MCF 10A (cell line): ENCODE data around the gene BARX2. TPM values are rescaled to one million over a fixed set of nuclear protein-coding genes. Genes with fewer than 3 reads are reported as not detected.

Source experiments
- BruUV-seq: library from RNA; stranded (reverse); fragments of 400-500 nt; replicated peaks from 2 replicates; lab custom pipeline; 2021; lab: Mats Ljungman, UMichigan
- CTCF ChIA-PET: fragments of 300-600 bp; sonication (Branson Sonifier 250); formaldehyde crosslinking; extraction: SDS; loops from one replicate; lab custom pipeline; 2021; ENCODE audit warnings: antibody characterized with exemption, inconsistent platforms; lab: Yijun Ruan, JAX
- POLR2A ChIA-PET: fragments of 300-600, 350-650 bp; sonication (Branson Sonifier 250); formaldehyde crosslinking; extraction: SDS; loops from one replicate; lab custom pipeline; 2020; ENCODE audit warnings: antibody characterized with exemption, inconsistent platforms; lab: Yijun Ruan, JAX
- DNase-seq: peaks from one replicate; pipeline ENCODE4 v3.0.0-alpha.2; 2018; ENCODE audit not compliant: unreplicated experiment
- H3K27ac Mint-ChIP-seq: one replicate; pipeline ENCODE4 v1.8.0; 2022; ENCODE audit warnings: mild to moderate bottlenecking, low read depth, mixed read lengths; ENCODE audit not compliant: unreplicated experiment
- H3K27me3 Mint-ChIP-seq: one replicate; pipeline ENCODE4 v1.8.0; 2022; ENCODE audit warnings: mixed read lengths; ENCODE audit not compliant: insufficient read depth, unreplicated experiment
- H3K36me3 Mint-ChIP-seq: one replicate; pipeline ENCODE4 v1.8.0; 2022; ENCODE audit warnings: mild to moderate bottlenecking, moderate library complexity, mixed read lengths; ENCODE audit not compliant: insufficient read depth, unreplicated experiment
- H3K4me1 Mint-ChIP-seq: one replicate; pipeline ENCODE4 v1.8.0; 2022; ENCODE audit warnings: mixed read lengths; ENCODE audit not compliant: insufficient read depth, unreplicated experiment
- H3K4me3 Mint-ChIP-seq: one replicate; pipeline ENCODE4 v1.8.0; 2022; ENCODE audit warnings: mild to moderate bottlenecking, moderate library complexity, mixed read lengths; ENCODE audit not compliant: unreplicated experiment
- H3K9me3 Mint-ChIP-seq: one replicate; pipeline ENCODE4 v1.8.0; 2022; ENCODE audit warnings: mixed read lengths; ENCODE audit not compliant: unreplicated experiment
- CTCF ChIP-seq: fragments of 200-600 bp; IDR thresholded peaks from one replicate; pipeline ENCODE4 v1.8.0; 2022; ENCODE audit warnings: antibody characterized with exemption, mild to moderate bottlenecking; ENCODE audit not compliant: unreplicated experiment
- intact Hi-C: fragments of 100-400 bp; cut with micrococcal nuclease; formaldehyde crosslinking; loops from 2 replicates; pipeline ENCODE4 v1.14.1; 2022
- total RNA-seq: library from RNA; stranded (reverse); gene quantifications from 2 replicates; pipeline ENCODE4 v1.2.3, GENCODE V29; 2022

Gene BARX2
- total RNA-seq, 1 experiment from 2014 or later = not detected

- TF ChIP-seq CTCF = no peak
- Mint-ChIP-seq H3K36me3 (no peaks in the 10 kb centered on the region), H3K27me3 (peaks cover 17% of the 10 kb centered on the region), H3K4me3 (no peak overlapping the region), H3K27ac (no peak overlapping the region), H3K4me1 (no peaks in the 10 kb centered on the region), H3K9me3 (no peaks in the 10 kb centered on the region)
- BruUV-seq = no TSS peak
- POLR2A ChIA-PET = no interaction called here
- DNase-seq = no peak
- CTCF ChIA-PET = interaction anchor here (0.6 kb wide), 1 partner anchor 404 kb away, joined by 4 read pairs; no protein-coding TSS in a partner anchor
- intact Hi-C loops = no loop called here
These were observed 28.7 kb upstream of the BARX2 start for GRCh38 chr11:129346916-129347315.

DNA sequence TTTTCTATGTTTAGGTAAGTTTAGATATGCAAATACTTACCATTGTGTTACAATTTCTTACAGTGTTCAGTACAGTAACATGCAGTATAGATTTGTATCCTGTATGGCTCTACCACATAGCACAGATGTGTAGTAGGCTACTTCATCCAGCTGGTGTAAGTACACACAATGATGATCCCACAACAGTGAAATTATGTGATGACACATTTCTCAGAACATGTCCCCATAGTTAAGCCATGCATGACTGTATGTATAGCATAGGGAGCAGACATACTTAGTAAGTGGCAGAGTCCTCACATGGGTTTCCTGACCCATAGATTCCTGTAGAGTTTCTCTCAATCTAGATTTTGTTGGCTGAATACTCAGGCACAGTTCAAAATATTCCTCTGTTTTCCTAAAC, 26.8 kb upstream of the BARX2 start:
- Mint-ChIP-seq H3K9me3 (no peaks in the 10 kb centered on the region), H3K4me3 (no peak overlapping the region), H3K4me1 (no peaks in the 10 kb centered on the region), H3K27ac (no peak overlapping the region), H3K27me3 (peaks cover 27% of the 10 kb centered on the region), H3K36me3 (no peaks in the 10 kb centered on the region)
- no TSS peak for BruUV-seq
- intact Hi-C loops = no loop called here
- no peak for DNase-seq
- ChIA-PET CTCF (interaction anchor here (0.6 to 1.5 kb wide), 4 partner anchors 15 to 230 kb away, joined by 3 to 9 read pairs (median 4); no protein-coding TSS in a partner anchor), POLR2A (interaction anchor here (0.6 kb wide), 1 partner anchor 49 kb away, joined by 3 read pairs; no protein-coding TSS in a partner anchor)
- no peak for TF ChIP-seq CTCF

GRCh38 chr11:129352676-129353075, 23.0 kb upstream of the BARX2 start:
- Mint-ChIP-seq H3K9me3 (no peaks in the 10 kb centered on the region), H3K27ac (no peak overlapping the region)
- CTCF ChIA-PET = interaction anchor here (0.6 to 1.3 kb wide), 5 partner anchors 11 to 1030 kb away, joined by 3 to 4 read pairs (median 3); no protein-coding TSS in a partner anchor

GRCh38 chr11:129354691-129355090, 21.0 kb upstream of the BARX2 start:
- DNase-seq = no peak
- no peak overlapping the region for H3K27ac Mint-ChIP-seq
- H3K4me3 Mint-ChIP-seq = no peak overlapping the region
- ChIA-PET CTCF (interaction anchor here (0.5 to 0.8 kb wide), 2 partner anchors 9 to 852 kb away, joined by 3 to 4 read pairs; no protein-coding TSS in a partner anchor), POLR2A (no interaction called here)
- no peaks in the 10 kb centered on the region for H3K36me3 Mint-ChIP-seq
- peaks cover 49% of the 10 kb centered on the region for H3K27me3 Mint-ChIP-seq
- intact Hi-C loops = no loop called here
- no peaks in the 10 kb centered on the region for H3K4me1 Mint-ChIP-seq
- peaks cover 6% of the 10 kb centered on the region for H3K9me3 Mint-ChIP-seq
- no TSS peak for BruUV-seq
- TF ChIP-seq CTCF = no peak

More at GRCh38 chr11:129352676-129353075, 23.0 kb upstream of the BARX2 start:
- intact Hi-C loops = no loop called here
- no TSS peak for BruUV-seq
- no peak for TF ChIP-seq CTCF
- peaks cover 43% of the 10 kb centered on the region for H3K27me3 Mint-ChIP-seq
- POLR2A ChIA-PET = no interaction called here
- DNase-seq = no peak
- H3K36me3 Mint-ChIP-seq = no peaks in the 10 kb centered on the region
- no peaks in the 10 kb centered on the region for H3K4me1 Mint-ChIP-seq
- H3K4me3 Mint-ChIP-seq = no peak overlapping the region
